NCI-H1048 (cell line): ENCODE results near the gene TIMM23.
"Not testable (repeated sequence)": the region's sequence is repeated elsewhere in the genome, so short reads cannot be mapped to it uniquely, and the experiment has no call there.

Experiments
- DNase-seq: peaks from one replicate; lab custom pipeline; 2025; lab: John Stamatoyannopoulos, UW

TIMM23 gene

GRCh38 chr10:45972106-45972812 is at the start of gene TIMM23:
Gene TIMM23, plus strand, starts transcription at chr10:45972489. Its CDS starts 136 bp downstream, at chr10:45972625.
- DNase-seq = peak; percentile 61

DNA sequence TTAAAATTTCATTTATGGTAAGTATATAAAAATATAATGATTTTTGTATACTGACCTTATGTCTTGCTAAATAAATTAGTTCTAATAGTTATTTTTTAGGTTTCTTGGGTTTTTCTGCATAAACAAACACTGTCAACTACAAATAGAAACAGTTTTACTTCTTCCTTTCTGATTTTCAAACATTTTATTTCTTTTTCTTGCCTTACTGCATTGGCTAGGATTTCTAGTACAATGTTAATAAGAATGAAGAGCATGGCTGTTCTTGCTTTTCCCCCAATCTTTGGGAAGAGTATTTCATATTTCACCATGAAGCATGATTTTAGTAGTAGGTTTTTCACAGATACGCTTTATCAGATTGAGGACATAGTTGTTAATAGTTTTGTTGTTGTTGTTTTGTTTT is 45.5 kb upstream of the TIMM23 start:
- not testable (repeated sequence) for DNase-seq

DNA sequence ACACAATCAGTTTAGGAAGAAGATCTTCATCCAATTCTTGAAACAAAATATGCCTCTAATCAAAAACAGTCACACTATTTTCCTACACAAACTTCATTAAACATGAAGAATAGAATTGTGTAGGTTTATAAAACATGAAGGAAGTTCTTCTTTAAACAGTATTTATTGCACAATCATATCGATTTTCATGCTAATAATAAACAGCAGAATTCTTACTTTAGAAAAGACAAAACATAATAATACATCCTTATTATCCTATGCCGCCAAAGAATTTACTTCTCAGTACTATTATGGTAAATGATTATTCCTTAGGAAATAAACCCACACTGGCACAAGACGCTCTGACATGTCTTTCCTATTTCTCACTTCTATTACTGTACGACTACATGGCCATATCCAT is 41.0 kb upstream of the TIMM23 start:
- not testable (repeated sequence) for DNase-seq

GRCh38 chr10:45934788-45935187 is 37.5 kb upstream of the TIMM23 start:
- not testable (repeated sequence) for DNase-seq

GRCh38 chr10:45939176-45939697 is 33.1 kb upstream of the TIMM23 start:
- DNase-seq = not testable (repeated sequence)

GRCh38 chr10:45941196-45941595 is 31.1 kb upstream of the TIMM23 start:
- DNase-seq = not testable (repeated sequence)

DNA sequence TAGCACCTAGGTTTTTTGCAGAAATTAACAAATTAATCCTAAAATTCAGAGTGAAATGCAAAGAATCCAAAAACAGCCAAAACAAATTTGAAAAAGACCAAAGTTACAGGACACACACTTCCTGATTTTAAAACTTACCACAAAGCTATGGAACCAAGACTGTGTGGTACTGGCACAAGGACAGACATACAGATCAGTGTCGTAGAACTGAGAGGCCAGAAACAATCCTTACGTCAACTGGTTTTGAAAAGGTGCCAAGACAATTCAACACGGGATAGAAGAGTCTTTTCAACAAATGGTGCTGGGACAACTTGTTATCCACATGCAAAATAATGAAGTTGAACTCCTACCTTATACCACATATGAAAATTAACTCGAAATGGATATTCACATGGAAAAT is 26.8 kb upstream of the TIMM23 start:
- not testable (repeated sequence) for DNase-seq

DNA sequence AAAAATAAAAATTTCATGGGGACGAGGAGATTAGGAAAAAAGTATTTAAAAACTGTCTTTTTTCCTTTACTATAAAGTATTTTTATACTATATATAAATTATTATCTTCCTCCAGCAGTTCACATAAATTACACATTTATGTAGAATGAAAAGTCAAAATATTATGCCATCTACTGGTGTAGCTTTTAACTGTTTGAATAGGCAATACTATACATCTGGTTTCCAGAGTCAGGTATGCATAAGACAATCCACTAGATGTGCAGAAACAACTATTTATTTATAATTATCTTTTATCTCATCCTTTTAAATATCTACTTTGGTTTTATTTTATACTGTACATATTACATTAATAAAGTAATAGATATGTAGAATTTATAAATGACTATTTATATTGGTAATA is 24.9 kb upstream of the TIMM23 start:
- not testable (repeated sequence) for DNase-seq

DNA sequence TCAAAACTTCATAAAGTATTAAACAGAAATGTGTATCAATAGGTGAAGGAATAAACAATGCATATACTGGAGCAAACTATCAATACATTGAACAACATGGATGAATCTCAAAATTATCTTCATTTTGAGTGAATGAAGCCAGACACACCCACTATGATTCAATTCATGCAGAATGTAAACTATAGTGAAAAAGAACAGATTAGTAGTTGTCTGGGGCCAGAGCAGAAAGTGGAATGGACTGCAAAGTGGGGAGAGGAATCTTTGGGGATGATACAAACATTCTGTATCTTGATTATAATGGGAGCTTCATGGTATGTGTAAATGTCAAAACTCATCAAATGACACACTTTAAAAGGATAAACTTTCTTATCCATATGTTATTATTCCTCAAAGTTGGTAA is 23.5 kb upstream of the TIMM23 start:
- not testable (repeated sequence) for DNase-seq

DNA sequence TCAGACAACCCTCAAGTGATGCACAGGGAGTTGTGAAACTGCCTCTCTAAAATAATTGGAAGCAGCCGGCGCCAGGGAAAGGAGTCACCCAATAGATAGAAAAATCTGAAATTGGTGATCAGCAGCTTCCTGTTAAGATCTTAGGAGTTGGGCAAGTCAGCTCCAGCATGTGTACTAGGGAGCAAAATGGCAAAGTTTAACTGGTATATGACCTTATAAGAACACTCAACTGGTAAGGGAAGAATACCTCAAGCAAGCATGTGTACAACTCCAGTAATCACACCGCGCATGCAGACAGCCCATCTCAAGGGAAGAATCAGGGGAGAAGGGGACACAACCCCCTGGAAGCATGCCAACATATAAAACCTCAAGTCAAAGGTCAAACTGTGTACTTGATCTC is 17.9 kb upstream of the TIMM23 start:
- DNase-seq = not testable (repeated sequence)

GRCh38 chr10:45956634-45957033 is 15.7 kb upstream of the TIMM23 start:
- not testable (repeated sequence) for DNase-seq

DNA sequence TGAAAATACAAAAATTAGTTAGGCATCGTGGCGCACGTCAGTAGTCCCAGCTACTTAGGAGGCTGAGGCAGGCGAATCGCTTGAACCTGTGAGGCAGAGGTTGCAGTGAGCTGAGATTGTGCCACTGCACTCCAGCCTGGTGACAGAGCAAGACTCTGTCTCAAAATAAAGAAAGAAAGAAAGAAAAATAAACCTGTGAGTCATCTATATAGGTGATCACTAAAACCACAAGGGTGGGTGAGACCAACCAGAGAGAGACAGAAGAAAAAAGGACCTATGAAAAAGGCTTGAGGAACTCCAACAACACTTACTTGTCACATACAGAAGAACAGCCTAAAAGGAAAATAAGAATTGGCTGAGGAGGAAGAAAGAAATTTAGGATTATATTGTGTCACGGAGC is 14.4 kb upstream of the TIMM23 start:
- not testable (repeated sequence) for DNase-seq

DNA sequence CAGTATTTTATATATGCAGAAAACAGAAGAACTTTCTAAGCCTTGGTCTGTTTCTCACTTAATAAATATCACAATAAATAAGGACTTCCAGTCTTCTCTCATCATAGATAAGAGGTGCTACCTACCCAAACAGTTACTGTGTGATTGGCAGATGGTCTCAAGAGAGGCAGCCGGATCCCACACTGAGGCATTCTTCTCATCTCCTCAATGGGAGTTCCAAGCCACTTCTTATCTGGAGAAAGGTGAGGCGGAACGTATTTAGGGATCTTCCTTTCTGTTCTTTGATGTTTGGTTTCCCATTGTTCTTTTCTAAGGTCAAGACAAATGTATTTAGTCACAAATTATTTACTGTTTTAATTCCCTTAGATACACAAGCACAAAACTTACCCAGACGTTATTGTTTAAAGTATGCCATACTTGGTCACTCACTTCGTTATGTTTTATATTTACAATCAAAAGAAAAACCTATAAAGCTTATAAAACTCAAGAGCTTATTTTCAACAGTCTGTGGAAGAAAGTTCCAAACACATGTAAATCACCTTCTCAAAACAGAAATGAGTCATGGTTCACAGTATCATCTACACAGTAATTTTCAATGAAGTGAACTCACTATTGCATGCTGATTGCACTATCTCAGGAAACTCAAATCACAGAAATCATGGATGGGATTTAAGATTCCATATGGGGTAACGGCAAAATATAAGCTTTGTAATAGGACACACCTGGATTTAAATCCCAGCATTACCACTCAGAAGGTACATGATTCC is 9.4 kb upstream of the TIMM23 start:
- not testable (repeated sequence) for DNase-seq

DNA sequence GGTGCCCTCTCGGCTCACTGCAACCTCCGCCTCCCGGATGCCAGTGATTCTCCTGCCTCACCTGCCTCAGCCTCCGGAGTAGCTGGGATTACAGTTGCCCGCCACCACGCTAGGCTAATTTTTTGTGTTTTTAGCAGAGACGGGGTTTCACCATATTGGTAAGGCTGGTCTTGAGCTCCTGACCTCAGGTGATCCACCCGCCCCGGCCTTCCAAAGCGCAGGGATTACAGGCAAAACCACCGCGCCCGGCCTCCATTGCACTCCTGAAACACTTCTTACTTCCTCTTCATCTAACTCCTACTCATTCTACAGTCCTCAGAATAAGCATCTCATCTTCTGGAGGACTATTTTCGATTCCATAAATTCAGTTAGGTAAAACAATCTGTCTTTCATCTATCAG is 1.3 kb upstream of the TIMM23 start:
- not testable (repeated sequence) for DNase-seq

- DNase-seq = not testable (repeated sequence)
These were observed 565 bp upstream of the TIMM23 start for GRCh38 chr10:45971742-45972105.

DNA sequence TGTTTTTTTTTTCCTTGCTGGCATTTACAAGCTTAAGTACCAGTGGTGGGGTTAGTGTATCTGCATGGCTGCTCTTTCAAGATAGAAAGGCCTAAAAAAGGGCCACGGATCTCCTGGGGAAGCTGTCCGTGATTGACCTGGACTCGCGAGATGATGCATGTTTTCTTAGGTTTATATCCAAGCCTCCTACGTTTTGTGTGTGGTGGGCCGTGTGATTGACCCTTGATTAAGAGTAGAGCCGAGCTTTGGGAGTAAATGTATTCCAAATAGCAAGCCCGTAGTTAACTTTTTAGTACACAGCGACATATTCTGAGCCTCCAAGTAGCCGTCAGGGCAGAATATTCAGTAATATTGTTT is 502 bp downstream of the TIMM23 start:
- not testable (repeated sequence) for DNase-seq

DNA sequence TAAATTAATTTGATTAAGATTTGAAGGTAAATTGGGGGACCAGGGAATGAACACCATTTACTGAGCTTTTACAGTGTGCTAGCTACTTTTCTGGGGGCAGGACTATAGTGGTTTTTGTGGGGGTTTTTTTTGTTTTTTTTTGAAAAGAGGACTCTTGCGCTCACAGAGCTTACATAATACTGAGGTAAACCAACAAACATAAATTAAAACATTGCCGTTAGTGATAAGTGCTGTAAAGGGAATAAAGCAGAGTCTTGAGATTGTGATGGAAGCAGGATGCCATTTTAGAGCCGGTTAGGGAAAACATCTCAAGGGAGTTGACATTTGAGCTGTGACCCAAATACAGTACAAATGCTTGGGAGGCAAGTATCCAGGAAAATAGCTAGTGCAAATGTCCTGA is 1.8 kb downstream of the TIMM23 start:
- DNase-seq = not testable (repeated sequence)

DNA sequence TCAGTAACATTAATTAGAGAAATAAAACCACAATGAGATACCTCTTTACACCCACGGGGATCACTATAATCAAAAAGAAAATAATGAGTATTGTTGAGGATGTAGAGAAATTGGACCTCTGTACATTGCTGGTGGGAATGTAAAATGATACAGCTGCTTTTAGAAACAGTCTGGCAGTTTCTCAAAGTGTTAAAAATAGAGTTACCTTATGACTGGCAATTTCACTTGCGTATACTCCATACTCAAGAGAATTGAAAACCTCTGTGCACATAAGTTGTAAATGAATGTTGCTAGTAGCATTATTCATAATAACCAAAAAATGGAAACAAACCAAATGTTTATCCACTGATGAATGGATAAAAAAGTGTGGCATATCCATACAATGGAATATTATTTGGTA is 6.3 kb downstream of the TIMM23 start:
- DNase-seq = not testable (repeated sequence)

- DNase-seq = not testable (repeated sequence)
These were observed 9.1 kb downstream of the TIMM23 start for GRCh38 chr10:45981367-45981766.

GRCh38 chr10:45983538-45984186 is 11.4 kb downstream of the TIMM23 start:
- not testable (repeated sequence) for DNase-seq

DNA sequence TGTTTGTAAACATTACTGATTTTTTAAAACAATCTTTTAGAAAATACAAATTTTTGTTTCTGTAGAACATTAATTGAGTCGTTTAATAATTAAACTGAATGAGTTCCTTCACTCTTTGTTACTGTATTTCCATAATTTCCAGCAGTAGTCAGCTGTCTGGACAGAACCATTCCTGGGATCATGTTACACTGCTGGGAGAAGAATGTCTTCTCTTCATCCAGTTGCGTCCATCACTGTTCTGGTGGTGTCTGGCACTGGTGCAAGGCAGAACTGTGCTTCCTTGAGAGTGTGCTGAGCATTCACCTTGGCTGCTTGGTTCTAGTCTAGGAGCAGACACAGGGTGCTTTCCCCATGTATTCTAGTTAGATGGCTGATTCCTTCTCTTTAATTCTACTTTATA is 12.2 kb downstream of the TIMM23 start:
- not testable (repeated sequence) for DNase-seq

DNA sequence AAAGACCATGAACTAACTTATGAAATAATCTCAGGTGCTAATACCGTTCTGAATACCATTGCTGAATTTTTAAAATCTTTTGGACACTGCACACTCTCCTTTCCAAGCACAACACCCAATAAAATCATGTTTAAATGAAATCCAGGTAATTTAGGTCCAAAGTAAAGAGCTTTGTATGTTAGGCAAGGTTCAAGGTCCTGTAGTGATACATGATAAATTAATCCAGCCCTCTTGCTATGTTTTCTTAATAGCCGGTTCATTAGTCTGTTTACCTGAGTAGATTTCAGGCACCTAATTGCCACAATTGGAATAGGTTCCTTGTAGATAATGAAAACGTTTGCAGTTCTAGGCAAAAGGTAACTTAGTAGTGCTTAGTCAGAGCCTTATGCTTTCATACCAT is 13.3 kb downstream of the TIMM23 start:
- not testable (repeated sequence) for DNase-seq

- DNase-seq = no peak
These were observed 25.3 kb downstream of the TIMM23 start for GRCh38 chr10:45997557-45997956.
